ENCODE data around the gene ARHGEF10L. TPM values are rescaled to one million over a fixed set of nuclear protein-coding genes. Genes with fewer than 3 reads are reported as not detected.

The ARHGEF10L gene
- total RNA-seq, 2 experiments from 2014 or later, result not detected

DNA sequence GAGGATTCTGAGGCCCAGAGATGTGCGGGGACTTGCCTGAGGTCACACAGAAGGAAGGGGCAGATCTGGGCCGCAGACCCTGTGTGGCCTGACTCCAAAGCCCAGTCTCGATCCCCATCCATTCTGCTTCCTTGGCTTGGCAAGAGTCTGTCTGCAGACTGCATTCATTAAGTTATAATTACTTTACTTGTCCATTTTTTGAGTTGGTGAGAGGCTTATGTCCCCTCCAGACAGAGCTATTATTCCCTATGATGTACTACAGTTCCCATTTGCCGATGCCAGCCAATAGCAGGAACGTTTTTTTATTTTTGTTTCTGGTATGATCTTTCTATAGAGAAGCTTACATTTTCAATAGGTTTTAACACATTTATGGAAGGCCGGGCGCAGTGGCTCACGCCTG is 101.5 kb downstream of the ARHGEF10L start:
- no peak for DNase-seq
- Mint-ChIP-seq H3K27ac (no peak overlapping the region), H3K4me3 (no peak overlapping the region), H3K27me3 (no peaks in the 10 kb centered on the region), H3K36me3 (ENCODE audit: low read depth) (no peaks in the 10 kb centered on the region), H3K9me3 (no peaks in the 10 kb centered on the region), H3K4me1 (ENCODE audit: low read depth) (no peaks in the 10 kb centered on the region)
- intact Hi-C loops (cut with micrococcal nuclease), result no loop called here
- TF ChIP-seq, protein P1, sequence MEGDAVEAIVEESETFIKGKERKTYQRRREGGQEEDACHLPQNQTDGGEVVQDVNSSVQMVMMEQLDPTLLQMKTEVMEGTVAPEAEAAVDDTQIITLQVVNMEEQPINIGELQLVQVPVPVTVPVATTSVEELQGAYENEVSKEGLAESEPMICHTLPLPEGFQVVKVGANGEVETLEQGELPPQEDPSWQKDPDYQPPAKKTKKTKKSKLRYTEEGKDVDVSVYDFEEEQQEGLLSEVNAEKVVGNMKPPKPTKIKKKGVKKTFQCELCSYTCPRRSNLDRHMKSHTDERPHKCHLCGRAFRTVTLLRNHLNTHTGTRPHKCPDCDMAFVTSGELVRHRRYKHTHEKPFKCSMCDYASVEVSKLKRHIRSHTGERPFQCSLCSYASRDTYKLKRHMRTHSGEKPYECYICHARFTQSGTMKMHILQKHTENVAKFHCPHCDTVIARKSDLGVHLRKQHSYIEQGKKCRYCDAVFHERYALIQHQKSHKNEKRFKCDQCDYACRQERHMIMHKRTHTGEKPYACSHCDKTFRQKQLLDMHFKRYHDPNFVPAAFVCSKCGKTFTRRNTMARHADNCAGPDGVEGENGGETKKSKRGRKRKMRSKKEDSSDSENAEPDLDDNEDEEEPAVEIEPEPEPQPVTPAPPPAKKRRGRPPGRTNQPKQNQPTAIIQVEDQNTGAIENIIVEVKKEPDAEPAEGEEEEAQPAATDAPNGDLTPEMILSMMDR (IDR thresholded peaks at IDR 0.05), result no peak
- no peak for ATAC-seq
- ChIA-PET CTCF (interaction anchor here (0.9 kb wide), 1 partner anchor 21 kb away, joined by 3 read pairs; no protein-coding TSS in a partner anchor), POLR2A (no interaction called here)

DNA sequence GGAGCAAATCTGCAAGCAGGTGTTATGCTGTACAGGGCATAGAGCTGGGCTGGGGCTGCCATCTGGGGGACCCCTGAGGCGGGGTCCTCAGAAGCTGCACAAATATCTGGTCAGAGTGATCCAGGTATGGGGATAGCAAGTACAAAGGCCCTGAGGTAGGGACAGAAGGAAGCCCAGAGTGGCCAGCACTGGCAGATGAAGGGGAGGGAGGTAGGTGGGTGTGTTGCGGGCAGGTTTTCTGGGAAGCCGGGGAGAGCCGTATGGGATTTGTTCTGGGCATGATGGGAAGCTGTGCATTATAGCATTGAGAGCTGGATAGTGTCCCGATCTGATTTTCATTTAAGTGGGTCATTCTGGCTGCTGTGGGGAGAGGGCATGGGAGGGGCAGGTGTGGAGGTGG is 102.7 kb downstream of the ARHGEF10L start:
- TF ChIP-seq, protein P1 (IDR thresholded peaks at IDR 0.05), result no peak
- no peak overlapping the region for H3K27ac Mint-ChIP-seq
- intact Hi-C loops (cut with micrococcal nuclease), result no loop called here
- DNase-seq, result no peak
- no peaks in the 10 kb centered on the region for H3K9me3 Mint-ChIP-seq
- POLR2A ChIA-PET, result no interaction called here
- no peaks in the 10 kb centered on the region for H3K4me1 Mint-ChIP-seq (ENCODE audit: low read depth)
- H3K36me3 Mint-ChIP-seq (ENCODE audit: low read depth), result no peaks in the 10 kb centered on the region
- CTCF ChIA-PET, result interaction anchor here (0.9 kb wide), 1 partner anchor 19 kb away, joined by 3 read pairs; no protein-coding TSS in a partner anchor
- no peaks in the 10 kb centered on the region for H3K27me3 Mint-ChIP-seq
- ATAC-seq, result no peak
- no peak overlapping the region for H3K4me3 Mint-ChIP-seq

DNA sequence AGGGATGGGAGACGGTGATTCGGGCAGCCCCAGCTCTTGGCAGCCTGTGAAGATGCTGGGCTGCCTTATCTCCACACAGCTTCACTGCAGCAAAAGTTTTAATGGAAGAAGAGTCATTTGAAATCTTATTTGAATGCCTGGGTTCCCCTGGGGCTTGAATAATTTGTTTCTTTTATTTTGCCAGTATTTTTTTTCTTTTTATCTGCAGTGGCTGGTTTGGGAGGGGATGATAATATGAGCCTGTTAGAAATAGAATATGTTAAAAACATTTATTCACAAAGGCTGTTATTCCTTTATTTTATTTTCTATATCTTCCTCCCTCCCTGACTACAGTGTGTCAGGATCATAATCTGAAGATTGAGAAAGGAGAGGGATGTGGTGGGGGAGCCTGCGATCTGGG is 103.4 kb downstream of the ARHGEF10L start:
- H3K27me3 Mint-ChIP-seq, result no peaks in the 10 kb centered on the region
- TF ChIP-seq, protein P1 (IDR thresholded peaks at IDR 0.05), result no peak
- no peak overlapping the region for H3K27ac Mint-ChIP-seq

DNA sequence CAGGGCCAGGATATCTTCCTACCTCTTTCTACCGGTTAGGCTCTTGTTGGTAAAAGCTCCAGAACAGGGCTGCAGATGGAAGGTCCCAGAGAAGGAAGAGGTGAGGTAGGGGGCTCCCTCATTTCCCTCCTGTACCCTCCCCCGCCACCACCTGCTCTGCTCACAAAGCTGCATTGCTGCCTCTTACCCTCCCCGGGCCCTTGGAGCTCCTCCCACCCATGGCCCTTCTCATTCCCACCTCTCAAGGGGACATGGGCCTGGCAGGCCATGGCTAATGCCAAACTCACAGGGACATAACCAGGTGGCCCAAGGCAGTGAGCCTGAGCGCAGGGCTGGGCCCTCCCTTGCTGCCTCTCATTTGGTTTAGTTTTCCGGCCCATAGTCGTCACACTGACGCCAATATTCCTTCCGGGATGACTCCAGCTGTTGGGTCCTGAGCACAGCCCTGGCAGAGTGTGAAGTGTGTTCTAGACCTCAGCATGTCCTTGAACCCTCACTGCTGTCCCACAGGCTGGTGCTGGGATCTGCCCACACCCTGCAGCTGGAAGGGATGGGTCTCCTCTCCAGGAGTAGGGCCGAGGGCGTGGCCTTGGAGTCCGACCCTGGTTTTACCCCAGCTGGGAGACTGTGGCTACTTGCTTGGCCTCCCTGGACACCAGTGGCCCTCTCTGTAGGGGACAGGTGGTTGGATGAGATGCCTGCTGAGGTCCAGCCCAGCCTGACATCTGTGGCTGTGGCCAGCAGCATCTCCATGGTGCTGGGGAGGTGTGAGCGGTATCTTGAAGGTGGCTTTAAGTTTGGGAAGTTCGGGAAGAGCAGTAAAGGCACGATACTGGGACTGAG is 104.6 kb downstream of the ARHGEF10L start:
- POLR2A ChIA-PET, result no interaction called here
- TF ChIP-seq, protein P1 (IDR thresholded peaks at IDR 0.05), result no peak
- intact Hi-C loops (cut with micrococcal nuclease), result no loop called here
- ATAC-seq (no peak), DNase-seq (no peak)
- H3K27me3 Mint-ChIP-seq, result no peaks in the 10 kb centered on the region
- no peak overlapping the region for H3K27ac Mint-ChIP-seq
- H3K4me1 Mint-ChIP-seq (ENCODE audit: low read depth), result no peaks in the 10 kb centered on the region
- H3K36me3 Mint-ChIP-seq (ENCODE audit: low read depth), result no peaks in the 10 kb centered on the region
- H3K9me3 Mint-ChIP-seq, result no peaks in the 10 kb centered on the region
- no peak overlapping the region for H3K4me3 Mint-ChIP-seq
- CTCF ChIA-PET, result no interaction called here

More for the DNA sequence above, 103.4 kb downstream of the ARHGEF10L start:
- ATAC-seq (no peak), DNase-seq (no peak)
- Mint-ChIP-seq H3K9me3 (no peaks in the 10 kb centered on the region), H3K4me1 (ENCODE audit: low read depth) (no peaks in the 10 kb centered on the region), H3K36me3 (ENCODE audit: low read depth) (no peaks in the 10 kb centered on the region), H3K4me3 (no peak overlapping the region)
- intact Hi-C loops (cut with micrococcal nuclease), result no loop called here
- ChIA-PET POLR2A (no interaction called here), CTCF (no interaction called here)

DNA sequence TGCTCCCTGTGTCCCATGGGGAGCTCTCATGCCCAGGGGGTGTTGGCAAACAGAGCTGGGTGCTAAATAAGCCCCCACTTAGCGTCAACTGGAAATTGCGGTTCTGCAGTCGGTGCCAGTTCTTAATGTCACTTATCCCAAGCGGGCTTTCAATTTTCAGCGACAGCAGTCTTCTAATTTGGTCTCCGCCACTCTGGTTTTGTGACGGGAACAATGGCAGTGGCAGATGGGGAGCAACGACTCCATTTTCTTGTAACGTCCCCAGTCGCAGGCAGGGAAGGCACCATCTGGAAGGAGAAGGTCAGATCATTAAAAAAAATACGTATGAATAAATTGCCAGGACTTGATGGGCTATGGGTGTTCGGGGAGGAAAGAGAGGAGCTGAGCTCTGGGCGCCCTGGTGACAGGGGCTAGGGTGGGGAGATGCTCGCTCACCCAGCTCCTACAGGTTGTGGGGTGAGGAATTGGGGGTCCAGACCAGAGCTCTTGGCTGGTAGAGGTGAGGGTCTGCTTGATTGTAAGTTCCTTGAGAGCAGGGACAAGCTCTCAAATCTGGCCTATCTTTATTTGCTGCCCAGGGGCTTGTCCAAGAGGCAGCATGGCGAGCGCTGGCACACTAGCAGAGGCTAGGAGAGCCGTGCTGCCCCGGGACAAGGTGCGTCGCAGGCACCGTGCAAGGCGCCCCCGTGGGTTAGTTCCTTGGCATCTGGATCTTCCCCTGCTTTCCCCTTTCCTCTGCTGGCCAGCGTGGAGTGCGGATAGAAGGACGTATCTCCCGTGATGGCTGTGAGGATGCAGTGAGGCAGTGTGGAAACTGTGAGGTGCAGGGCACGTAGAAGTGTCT is 105.8 kb downstream of the ARHGEF10L start:
- no peak overlapping the region for H3K27ac Mint-ChIP-seq
- H3K9me3 Mint-ChIP-seq, result no peaks in the 10 kb centered on the region
- TF ChIP-seq, protein P1 (IDR thresholded peaks at IDR 0.05), result no peak
- no peak overlapping the region for H3K4me3 Mint-ChIP-seq
- ChIA-PET CTCF (no interaction called here), POLR2A (no interaction called here)
- intact Hi-C loops (cut with micrococcal nuclease), result no loop called here
- no peaks in the 10 kb centered on the region for H3K27me3 Mint-ChIP-seq
- ATAC-seq, result no peak
- no peaks in the 10 kb centered on the region for H3K36me3 Mint-ChIP-seq (ENCODE audit: low read depth)
- H3K4me1 Mint-ChIP-seq (ENCODE audit: low read depth), result no peaks in the 10 kb centered on the region
- no peak for DNase-seq

All from activated CD8-positive, alpha-beta T cell treated with anti-CD3 and anti-CD28 coated beads for 36 hours (primary cell).